SK-N-SH treated with all-trans-retinoic acid at 6 μM for 48 hours (cell line): ENCODE results near the gene KCNK2.

Source experiments
- ATAC-seq: fragments of 200-7000 bp; cut with Tn5 transposase; 3 replicates; pipeline ENCODE4 v1.9.1; 2020; ENCODE audit warnings: mild to moderate bottlenecking, moderate library complexity
- ARNTL ChIP-seq: fragments of 450-650 bp; formaldehyde crosslinking; IDR thresholded peaks from 2 replicates; pipeline ENCODE4 v1.5.0; 2020; ENCODE audit warnings: low read depth, mild to moderate bottlenecking, moderate library complexity, borderline replicate concordance
- CSDC2 ChIP-seq: fragments of 250-450 bp; sonication (Bioruptor Pico); IDR thresholded peaks from 2 replicates; pipeline ENCODE4 v1.5.0; 2020; ENCODE audit warnings: mild to moderate bottlenecking, moderate library complexity
- ESRRG ChIP-seq: fragments of 250-450 bp; sonication (Bioruptor Pico); IDR thresholded peaks from 2 replicates; pipeline ENCODE4 v1.6.1; 2021; ENCODE audit warnings: mild to moderate bottlenecking
- GLIS3 ChIP-seq: fragments of 250-450 bp; sonication (Bioruptor Pico); IDR thresholded peaks from 2 replicates; pipeline ENCODE4 v1.5.0; 2020; ENCODE audit warnings: mild to moderate bottlenecking, moderate library complexity
- ISL1 ChIP-seq: fragments of 250-450 bp; sonication (Bioruptor Pico); IDR thresholded peaks from 2 replicates; pipeline ENCODE4 v2.1.2; 2022; ENCODE audit warnings: mild to moderate bottlenecking, moderate library complexity
- OSR1 ChIP-seq: fragments of 250-450 bp; sonication (Bioruptor Pico); IDR thresholded peaks from 2 replicates; pipeline ENCODE4 v1.8.0; 2022; ENCODE audit warnings: moderate library complexity, mild to moderate bottlenecking, inconsistent platforms
- PPARA ChIP-seq: fragments of 250-450 bp; sonication (Bioruptor Pico); IDR thresholded peaks from 2 replicates; pipeline ENCODE4 v1.5.0; 2020; ENCODE audit warnings: mild to moderate bottlenecking, borderline replicate concordance
- RARB ChIP-seq: fragments of 250-450 bp; sonication (Bioruptor Pico); IDR thresholded peaks from 2 replicates; pipeline ENCODE4 v1.8.0; 2021; ENCODE audit warnings: mild to moderate bottlenecking, moderate library complexity
- SNAI2 ChIP-seq: fragments of 250-450 bp; sonication (Bioruptor Pico); IDR thresholded peaks from 2 replicates; pipeline ENCODE4 v1.5.0; 2020; ENCODE audit warnings: mild to moderate bottlenecking, moderate library complexity
- ZC3H10 ChIP-seq: fragments of 250-450 bp; sonication (Bioruptor Pico); IDR thresholded peaks from 2 replicates; pipeline ENCODE4 v1.5.1; 2021; ENCODE audit warnings: mild to moderate bottlenecking, moderate library complexity
- ZFP3 ChIP-seq: fragments of 250-450 bp; sonication (Bioruptor Pico); IDR thresholded peaks from 2 replicates; pipeline ENCODE4 v1.5.0; 2020; ENCODE audit warnings: mild to moderate bottlenecking, moderate library complexity
- ZFP30 ChIP-seq: fragments of 450-650 bp; formaldehyde crosslinking; IDR thresholded peaks from 2 replicates; pipeline ENCODE4 v1.5.0; 2022; ENCODE audit warnings: mild to moderate bottlenecking, moderate library complexity
- ZNF565 ChIP-seq: fragments of 450-650 bp; formaldehyde crosslinking; conservative IDR thresholded peaks from 2 replicates; pipeline ENCODE4 v1.5.0; 2020; ENCODE audit warnings: low read depth, mild to moderate bottlenecking, moderate library complexity
- ZNF70 ChIP-seq: fragments of 450-650 bp; formaldehyde crosslinking; IDR thresholded peaks from 2 replicates; pipeline ENCODE4 v1.5.0; 2020; ENCODE audit warnings: mild to moderate bottlenecking, moderate library complexity
- ZNF8 ChIP-seq: fragments of 450-650 bp; formaldehyde crosslinking; IDR thresholded peaks from 2 replicates; pipeline ENCODE4 v1.5.0; 2020; ENCODE audit warnings: mild to moderate bottlenecking, moderate library complexity
- TF ChIP-seq, protein P1 (sequence below): fragments of 250-450 bp; sonication (Bioruptor Pico); IDR thresholded peaks from 2 replicates; pipeline ENCODE4 v1.8.0; 2021; ENCODE audit warnings: low read depth, mild to moderate bottlenecking, moderate library complexity, borderline replicate concordance
- TF ChIP-seq, protein P2 (sequence below): fragments of 250-450 bp; sonication (Bioruptor Pico); IDR thresholded peaks from 2 replicates; pipeline ENCODE4 v1.8.0; 2020; ENCODE audit warnings: mild to moderate bottlenecking, moderate library complexity, borderline replicate concordance
- TF ChIP-seq, protein P3 (sequence below): fragments of 250-450 bp; sonication (Bioruptor Pico); IDR thresholded peaks from 2 replicates; pipeline ENCODE4 v1.5.1; 2020; ENCODE audit warnings: low read depth, mild to moderate bottlenecking, moderate library complexity
- TF ChIP-seq, protein P4 (sequence below): fragments of 250-450 bp; sonication (Bioruptor Pico); IDR thresholded peaks from 2 replicates; pipeline ENCODE4 v1.5.0; 2020; ENCODE audit warnings: mild to moderate bottlenecking, moderate library complexity

The KCNK2 gene

DNA sequence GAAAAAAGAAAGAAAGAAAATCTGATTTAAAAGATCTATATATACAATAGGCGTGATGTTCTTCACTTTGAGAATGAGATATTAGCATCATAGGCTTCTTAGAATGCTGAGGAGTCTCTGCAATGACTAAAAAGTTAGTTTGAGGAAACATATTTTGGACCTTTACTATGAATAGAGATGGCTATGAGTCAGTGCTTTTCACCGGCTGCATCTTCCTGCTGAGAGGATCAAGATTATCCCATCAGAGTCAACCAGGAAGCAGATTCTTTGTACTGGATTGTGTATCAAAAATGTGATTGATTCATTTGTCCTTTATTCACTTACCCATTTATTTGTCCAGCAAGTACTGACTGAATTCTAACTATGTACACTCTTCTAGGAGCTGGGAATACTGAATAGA lies 144.2 kb downstream of the KCNK2 start (continued):
- TF ChIP-seq, protein P1, sequence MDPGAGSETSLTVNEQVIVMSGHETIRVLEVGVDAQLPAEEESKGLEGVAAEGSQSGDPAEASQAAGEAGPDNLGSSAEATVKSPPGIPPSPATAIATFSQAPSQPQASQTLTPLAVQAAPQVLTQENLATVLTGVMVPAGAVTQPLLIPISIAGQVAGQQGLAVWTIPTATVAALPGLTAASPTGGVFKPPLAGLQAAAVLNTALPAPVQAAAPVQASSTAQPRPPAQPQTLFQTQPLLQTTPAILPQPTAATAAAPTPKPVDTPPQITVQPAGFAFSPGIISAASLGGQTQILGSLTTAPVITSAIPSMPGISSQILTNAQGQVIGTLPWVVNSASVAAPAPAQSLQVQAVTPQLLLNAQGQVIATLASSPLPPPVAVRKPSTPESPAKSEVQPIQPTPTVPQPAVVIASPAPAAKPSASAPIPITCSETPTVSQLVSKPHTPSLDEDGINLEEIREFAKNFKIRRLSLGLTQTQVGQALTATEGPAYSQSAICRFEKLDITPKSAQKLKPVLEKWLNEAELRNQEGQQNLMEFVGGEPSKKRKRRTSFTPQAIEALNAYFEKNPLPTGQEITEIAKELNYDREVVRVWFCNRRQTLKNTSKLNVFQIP (CRISPR knock-in tag) = no peak
- TF ChIP-seq ESRRG (no peak), OSR1 (no peak), ZC3H10 (CRISPR knock-in tag) (no peak), ISL1 (CRISPR knock-in tag) (no peak), GLIS3 (CRISPR knock-in tag) (no peak), ZFP30 (CRISPR knock-in tag) (no peak), ARNTL (CRISPR knock-in tag) (no peak), PPARA (CRISPR knock-in tag) (no peak)
- TF ChIP-seq, protein P2, sequence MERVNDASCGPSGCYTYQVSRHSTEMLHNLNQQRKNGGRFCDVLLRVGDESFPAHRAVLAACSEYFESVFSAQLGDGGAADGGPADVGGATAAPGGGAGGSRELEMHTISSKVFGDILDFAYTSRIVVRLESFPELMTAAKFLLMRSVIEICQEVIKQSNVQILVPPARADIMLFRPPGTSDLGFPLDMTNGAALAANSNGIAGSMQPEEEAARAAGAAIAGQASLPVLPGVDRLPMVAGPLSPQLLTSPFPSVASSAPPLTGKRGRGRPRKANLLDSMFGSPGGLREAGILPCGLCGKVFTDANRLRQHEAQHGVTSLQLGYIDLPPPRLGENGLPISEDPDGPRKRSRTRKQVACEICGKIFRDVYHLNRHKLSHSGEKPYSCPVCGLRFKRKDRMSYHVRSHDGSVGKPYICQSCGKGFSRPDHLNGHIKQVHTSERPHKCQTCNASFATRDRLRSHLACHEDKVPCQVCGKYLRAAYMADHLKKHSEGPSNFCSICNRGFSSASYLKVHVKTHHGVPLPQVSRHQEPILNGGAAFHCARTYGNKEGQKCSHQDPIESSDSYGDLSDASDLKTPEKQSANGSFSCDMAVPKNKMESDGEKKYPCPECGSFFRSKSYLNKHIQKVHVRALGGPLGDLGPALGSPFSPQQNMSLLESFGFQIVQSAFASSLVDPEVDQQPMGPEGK = no peak
- TF ChIP-seq, protein P3, sequence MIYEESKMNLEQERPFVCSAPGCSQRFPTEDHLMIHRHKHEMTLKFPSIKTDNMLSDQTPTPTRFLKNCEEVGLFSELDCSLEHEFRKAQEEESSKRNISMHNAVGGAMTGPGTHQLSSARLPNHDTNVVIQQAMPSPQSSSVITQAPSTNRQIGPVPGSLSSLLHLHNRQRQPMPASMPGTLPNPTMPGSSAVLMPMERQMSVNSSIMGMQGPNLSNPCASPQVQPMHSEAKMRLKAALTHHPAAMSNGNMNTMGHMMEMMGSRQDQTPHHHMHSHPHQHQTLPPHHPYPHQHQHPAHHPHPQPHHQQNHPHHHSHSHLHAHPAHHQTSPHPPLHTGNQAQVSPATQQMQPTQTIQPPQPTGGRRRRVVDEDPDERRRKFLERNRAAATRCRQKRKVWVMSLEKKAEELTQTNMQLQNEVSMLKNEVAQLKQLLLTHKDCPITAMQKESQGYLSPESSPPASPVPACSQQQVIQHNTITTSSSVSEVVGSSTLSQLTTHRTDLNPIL (CRISPR knock-in tag) = no peak

DNA sequence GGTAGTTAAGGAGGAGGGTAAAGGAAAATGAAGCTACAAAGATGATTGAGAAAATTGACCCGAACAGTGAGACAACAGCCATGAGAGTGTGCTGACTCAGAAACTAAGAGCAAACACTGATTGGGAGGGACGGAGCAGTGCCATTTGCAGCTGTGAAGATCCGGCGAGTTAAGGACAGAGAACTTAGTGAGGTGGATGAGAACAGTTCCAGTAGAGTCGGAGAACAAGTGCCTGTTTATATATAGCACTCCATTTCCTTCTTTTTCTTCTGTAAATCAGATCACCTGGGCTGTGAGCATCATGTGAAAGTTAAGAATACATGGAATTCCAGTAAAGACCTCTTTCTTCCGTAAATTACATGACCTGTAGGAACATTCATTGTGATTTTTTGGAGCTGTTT lies 145.7 kb downstream of the KCNK2 start:
- ATAC-seq = no peak

More for the DNA sequence above, 145.7 kb downstream of the KCNK2 start:
- TF ChIP-seq ZNF70 (CRISPR knock-in tag) = no peak
- TF ChIP-seq, protein P4, sequence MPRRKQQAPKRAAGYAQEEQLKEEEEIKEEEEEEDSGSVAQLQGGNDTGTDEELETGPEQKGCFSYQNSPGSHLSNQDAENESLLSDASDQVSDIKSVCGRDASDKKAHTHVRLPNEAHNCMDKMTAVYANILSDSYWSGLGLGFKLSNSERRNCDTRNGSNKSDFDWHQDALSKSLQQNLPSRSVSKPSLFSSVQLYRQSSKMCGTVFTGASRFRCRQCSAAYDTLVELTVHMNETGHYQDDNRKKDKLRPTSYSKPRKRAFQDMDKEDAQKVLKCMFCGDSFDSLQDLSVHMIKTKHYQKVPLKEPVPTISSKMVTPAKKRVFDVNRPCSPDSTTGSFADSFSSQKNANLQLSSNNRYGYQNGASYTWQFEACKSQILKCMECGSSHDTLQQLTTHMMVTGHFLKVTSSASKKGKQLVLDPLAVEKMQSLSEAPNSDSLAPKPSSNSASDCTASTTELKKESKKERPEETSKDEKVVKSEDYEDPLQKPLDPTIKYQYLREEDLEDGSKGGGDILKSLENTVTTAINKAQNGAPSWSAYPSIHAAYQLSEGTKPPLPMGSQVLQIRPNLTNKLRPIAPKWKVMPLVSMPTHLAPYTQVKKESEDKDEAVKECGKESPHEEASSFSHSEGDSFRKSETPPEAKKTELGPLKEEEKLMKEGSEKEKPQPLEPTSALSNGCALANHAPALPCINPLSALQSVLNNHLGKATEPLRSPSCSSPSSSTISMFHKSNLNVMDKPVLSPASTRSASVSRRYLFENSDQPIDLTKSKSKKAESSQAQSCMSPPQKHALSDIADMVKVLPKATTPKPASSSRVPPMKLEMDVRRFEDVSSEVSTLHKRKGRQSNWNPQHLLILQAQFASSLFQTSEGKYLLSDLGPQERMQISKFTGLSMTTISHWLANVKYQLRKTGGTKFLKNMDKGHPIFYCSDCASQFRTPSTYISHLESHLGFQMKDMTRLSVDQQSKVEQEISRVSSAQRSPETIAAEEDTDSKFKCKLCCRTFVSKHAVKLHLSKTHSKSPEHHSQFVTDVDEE (CRISPR knock-in tag) = no peak
- no peak for TF ChIP-seq SNAI2 (CRISPR knock-in tag)
- no peak for TF ChIP-seq ZNF8 (CRISPR knock-in tag)
- no peak for TF ChIP-seq RARB (CRISPR knock-in tag)
- TF ChIP-seq ISL1 (CRISPR knock-in tag) = no peak
- TF ChIP-seq ZFP30 (CRISPR knock-in tag) = no peak
- TF ChIP-seq CSDC2 (CRISPR knock-in tag) = no peak
- TF ChIP-seq ESRRG = no peak
- no peak for TF ChIP-seq ZNF565 (CRISPR knock-in tag)
- no peak for TF ChIP-seq ZC3H10 (CRISPR knock-in tag)
- no peak for TF ChIP-seq ZFP3
- TF ChIP-seq, protein P1 (CRISPR knock-in tag) = no peak
- TF ChIP-seq ARNTL (CRISPR knock-in tag) = no peak
- TF ChIP-seq, protein P3 (CRISPR knock-in tag) = no peak
- TF ChIP-seq, protein P2 = no peak
